ENCODE measurements around the gene TRAPPC14. TPM values are rescaled to one million over a fixed set of nuclear protein-coding genes. Genes with fewer than 3 reads are reported as not detected.
"Not testable (repeated sequence)": the region's sequence is repeated elsewhere in the genome, so short reads cannot be mapped to it uniquely, and the experiment has no call there.

Gene TRAPPC14
- total RNA-seq, 1 donor from 2014 or later, result 39.2 TPM

GRCh38 chr7:100132126-100132525 lies 26.4 kb downstream of the TRAPPC14 start:
- Mint-ChIP-seq H3K4me1 (peaks cover 16% of the 10 kb centered on the region), H3K27ac (no peak overlapping the region), H3K27me3 (no peaks in the 10 kb centered on the region), H3K36me3 (ENCODE audit: low read depth) (no peaks in the 10 kb centered on the region), H3K9me3 (no peaks in the 10 kb centered on the region), H3K4me3 (no peak overlapping the region)
- DNase-seq, result no peak
- intact Hi-C loops (cut with micrococcal nuclease), result no loop called here

- no peaks in the 10 kb centered on the region for H3K36me3 Mint-ChIP-seq (ENCODE audit: low read depth)
- no peak overlapping the region for H3K27ac Mint-ChIP-seq
- no peaks in the 10 kb centered on the region for H3K27me3 Mint-ChIP-seq
- DNase-seq, result peak; percentile 96
- H3K9me3 Mint-ChIP-seq, result no peaks in the 10 kb centered on the region
- H3K4me3 Mint-ChIP-seq, result peak overlapping the region; percentile 63
- intact Hi-C loops (cut with micrococcal nuclease), result loop anchor here (1.0 kb wide), 2 partner anchors 137 to 213 kb away; no protein-coding TSS in a partner anchor
- peaks cover 19% of the 10 kb centered on the region for H3K4me1 Mint-ChIP-seq
Observed at GRCh38 chr7:100130608-100131453, 27.7 kb downstream of the TRAPPC14 start.

- not testable (repeated sequence) for H3K9me3 Mint-ChIP-seq; H3K36me3 Mint-ChIP-seq (ENCODE audit: low read depth); DNase-seq; H3K27me3 Mint-ChIP-seq; H3K4me3 Mint-ChIP-seq; H3K27ac Mint-ChIP-seq
- intact Hi-C loops (cut with micrococcal nuclease), result loop anchor here (1.0 kb wide), 1 partner anchor 136 kb away; no protein-coding TSS in a partner anchor
- H3K4me1 Mint-ChIP-seq, result peaks cover 22% of the 10 kb centered on the region
Observed at GRCh38 chr7:100130220-100130607, 28.3 kb downstream of the TRAPPC14 start.

GRCh38 chr7:100128637-100128963 lies 29.9 kb downstream of the TRAPPC14 start:
- no peak for DNase-seq
- Mint-ChIP-seq H3K4me1 (peaks cover 28% of the 10 kb centered on the region), H3K27me3 (no peaks in the 10 kb centered on the region), H3K36me3 (ENCODE audit: low read depth) (peaks cover 6% of the 10 kb centered on the region), H3K27ac (peak overlapping the region; percentile 73), H3K4me3 (peak overlapping the region; percentile 99), H3K9me3 (no peaks in the 10 kb centered on the region)
- intact Hi-C loops (cut with micrococcal nuclease), result loop anchor here (5.0 to 10.0 kb wide), 5 partner anchors 94 to 456 kb away; partner anchors contain the start of genes FBXO24, LRCH4 and ZKSCAN1

GRCh38 chr7:100127866-100128636 lies 30.5 kb downstream of the TRAPPC14 start:
- peak overlapping the region; percentile 73 for H3K27ac Mint-ChIP-seq
- H3K4me1 Mint-ChIP-seq, result peaks cover 28% of the 10 kb centered on the region
- H3K27me3 Mint-ChIP-seq, result no peaks in the 10 kb centered on the region
- peaks cover 8% of the 10 kb centered on the region for H3K36me3 Mint-ChIP-seq (ENCODE audit: low read depth)
- intact Hi-C loops (cut with micrococcal nuclease), result loop anchor here (1.0 to 10.0 kb wide), 9 partner anchors 9 to 457 kb away; partner anchors contain the start of genes AP4M1, CNPY4, COPS6 and FBXO24
- H3K4me3 Mint-ChIP-seq, result peak overlapping the region; percentile 99
- DNase-seq, result peak; percentile 78
- H3K9me3 Mint-ChIP-seq, result no peaks in the 10 kb centered on the region

- Mint-ChIP-seq H3K9me3 (no peaks in the 10 kb centered on the region), H3K36me3 (ENCODE audit: low read depth) (peaks cover 12% of the 10 kb centered on the region), H3K27me3 (no peaks in the 10 kb centered on the region), H3K4me3 (peak within 1 kb of the TSS; percentile 99), H3K4me1 (peaks cover 22% of the 10 kb centered on the region), H3K27ac (peak within 1 kb of the TSS; percentile 100)
- peak; percentile 97 for DNase-seq
- intact Hi-C loops (cut with micrococcal nuclease), result loop anchor here (1.0 to 10.0 kb wide), 9 partner anchors 8 to 458 kb away; partner anchors contain the start of genes AP4M1, CNPY4, COPS6 and FBXO24
Observed at GRCh38 chr7:100126931-100127865, 31.3 kb downstream of the TRAPPC14 start, which contains the start of gene MBLAC1. Gene MBLAC1, plus strand, starts transcription at chr7:100126967. Its CDS starts 429 bp downstream, at chr7:100127396.

GRCh38 chr7:100126239-100126930 lies 32.1 kb downstream of the TRAPPC14 start:
- Mint-ChIP-seq H3K27me3 (no peaks in the 10 kb centered on the region), H3K36me3 (ENCODE audit: low read depth) (peaks cover 14% of the 10 kb centered on the region), H3K4me1 (peaks cover 24% of the 10 kb centered on the region), H3K9me3 (no peaks in the 10 kb centered on the region), H3K4me3 (peak overlapping the region; percentile 99), H3K27ac (peak overlapping the region; percentile 100)
- DNase-seq, result no peak
- intact Hi-C loops (cut with micrococcal nuclease), result loop anchor here (2.0 to 10.0 kb wide), 7 partner anchors 38 to 458 kb away; partner anchors contain the start of genes COPS6, FBXO24, LRCH4 and MEPCE

- H3K4me1 Mint-ChIP-seq, result peaks cover 27% of the 10 kb centered on the region
- H3K27me3 Mint-ChIP-seq, result no peaks in the 10 kb centered on the region
- H3K36me3 Mint-ChIP-seq (ENCODE audit: low read depth), result peaks cover 14% of the 10 kb centered on the region
- no peak for DNase-seq
- intact Hi-C loops (cut with micrococcal nuclease), result loop anchor here (5.0 to 10.0 kb wide), 5 partner anchors 98 to 460 kb away; partner anchors contain the start of genes FBXO24, LRCH4 and ZKSCAN1
- H3K9me3 Mint-ChIP-seq, result no peaks in the 10 kb centered on the region
- H3K4me3 Mint-ChIP-seq, result peak overlapping the region; percentile 99
- peak overlapping the region; percentile 42 for H3K27ac Mint-ChIP-seq
Observed at GRCh38 chr7:100124301-100125230, 34.0 kb downstream of the TRAPPC14 start.

GRCh38 chr7:100122568-100122967 lies 36.0 kb downstream of the TRAPPC14 start:
- Mint-ChIP-seq H3K27me3 (no peaks in the 10 kb centered on the region), H3K4me1 (peaks cover 28% of the 10 kb centered on the region), H3K27ac (no peak overlapping the region), H3K4me3 (no peak overlapping the region), H3K9me3 (no peaks in the 10 kb centered on the region), H3K36me3 (ENCODE audit: low read depth) (peaks cover 18% of the 10 kb centered on the region)
- intact Hi-C loops (cut with micrococcal nuclease), result loop anchor here (10.0 kb wide), 2 partner anchors 422 to 462 kb away; partner anchors contain the start of genes FBXO24 and LRCH4
- DNase-seq, result no peak

GRCh38 chr7:100122067-100122466 lies 36.5 kb downstream of the TRAPPC14 start:
- no peak overlapping the region for H3K4me3 Mint-ChIP-seq
- no peak overlapping the region for H3K27ac Mint-ChIP-seq
- intact Hi-C loops (cut with micrococcal nuclease), result loop anchor here (10.0 kb wide), 2 partner anchors 423 to 463 kb away; partner anchors contain the start of genes FBXO24 and LRCH4
- no peak for DNase-seq
- peaks cover 28% of the 10 kb centered on the region for H3K4me1 Mint-ChIP-seq
- no peaks in the 10 kb centered on the region for H3K27me3 Mint-ChIP-seq
- peaks cover 18% of the 10 kb centered on the region for H3K36me3 Mint-ChIP-seq (ENCODE audit: low read depth)
- H3K9me3 Mint-ChIP-seq, result no peaks in the 10 kb centered on the region

GRCh38 chr7:100120733-100121036 lies 37.8 kb downstream of the TRAPPC14 start:
- no peaks in the 10 kb centered on the region for H3K9me3 Mint-ChIP-seq
- H3K27ac Mint-ChIP-seq, result peak overlapping the region; percentile 96
- H3K36me3 Mint-ChIP-seq (ENCODE audit: low read depth), result peaks cover 21% of the 10 kb centered on the region
- no peak for DNase-seq
- H3K27me3 Mint-ChIP-seq, result no peaks in the 10 kb centered on the region
- peaks cover 25% of the 10 kb centered on the region for H3K4me1 Mint-ChIP-seq
- intact Hi-C loops (cut with micrococcal nuclease), result loop anchor here (10.0 kb wide), 2 partner anchors 424 to 464 kb away; partner anchors contain the start of genes FBXO24 and LRCH4
- H3K4me3 Mint-ChIP-seq, result peak overlapping the region; percentile 84

All from activated CD4-positive, alpha-beta T cell treated with anti-CD3 and anti-CD28 coated beads, Interleukin-2, amount 10 ng/mL, durations not matched to agents 24 days and 14 days (primary cell).